Spleen (tissue), 11 donors: ENCODE results near the gene ICAM3. TPM values are rescaled to one million over a fixed set of nuclear protein-coding genes. Genes with fewer than 3 reads are reported as not detected.
A peak's percentile ranks its signal among the peaks of the same experiment; 100 is the strongest.

ENCODE experiments used
- DNase-seq: peaks from one replicate; pipeline ENCODE4 v3.0.0-alpha.2; 2020
- H3K27ac ChIP-seq, 8 donors: fragments of 200-600 bp; sonication (generic) in 7 of 8; 1 replicate in 4 of 8; 2 replicates in 4 of 8; pipeline versions ENCODE4 v1.5.0 to v1.8.0; 2016 to 2021; ENCODE audit warnings: inconsistent platforms in 4 of 8, mild to moderate bottlenecking in 4 of 8, moderate library complexity in 1 of 8
- H3K27me3 ChIP-seq, 7 donors: fragments of 200-600 bp; sonication (generic) in 6 of 7; replicated peaks in 1 of 7; 1 replicate in 4 of 7; 2 replicates in 3 of 7; pipeline versions ENCODE4 v1.5.0 to v1.8.0; 2016 to 2021; ENCODE audit warnings: inconsistent platforms in 3 of 7, mild to moderate bottlenecking in 1 of 7
- H3K36me3 ChIP-seq, 6 donors: fragments of 200-600 bp; sonication (generic) in 5 of 6; 1 replicate in 4 of 6; 2 replicates in 2 of 6; pipeline versions ENCODE4 v1.5.0 to v1.8.0; 2016 to 2021; ENCODE audit warnings: inconsistent platforms in 2 of 6
- H3K4me1 ChIP-seq, 6 donors: fragments of 200-600 bp; sonication (generic) in 5 of 6; 1 replicate in 3 of 6; 2 replicates in 3 of 6; pipeline versions ENCODE4 v1.5.0 to v1.8.0; 2016 to 2021; ENCODE audit warnings: inconsistent platforms in 3 of 6
- H3K4me3 ChIP-seq, 8 donors: fragments of 200-600 bp; sonication (generic) in 7 of 8; 1 replicate in 4 of 8; 2 replicates in 4 of 8; pipeline versions ENCODE4 v1.5.0 to v1.8.0; 2016 to 2021; ENCODE audit warnings: inconsistent platforms in 4 of 8, mild to moderate bottlenecking in 4 of 8, moderate library complexity in 2 of 8
- H3K9me3 ChIP-seq, 8 donors: fragments of 200-600 bp; sonication (generic) in 7 of 8; 1 replicate in 4 of 8; 2 replicates in 4 of 8; pipeline versions ENCODE4 v1.5.0 to v1.8.0; 2016 to 2021; ENCODE audit warnings: inconsistent platforms in 4 of 8
- CTCF ChIP-seq, 11 experiments: fragments of 200-600 bp in 7 of 11; fragments of 450-650 bp in 4 of 11; sonication (generic) in 4 of 11; IDR thresholded peaks in 8 of 11; conservative IDR thresholded peaks in 3 of 11; 1 replicate in 7 of 11; 2 replicates in 4 of 11; pipeline versions ENCODE4 v1.4.0 to v1.8.0; 2016 to 2021; ENCODE audit warnings: antibody characterized with exemption in 11 of 11, inconsistent platforms in 4 of 11, mild to moderate bottlenecking in 1 of 11
- POLR2A ChIP-seq, 3 donors: fragments of 450-650 bp; IDR thresholded peaks; one replicate each; pipeline ENCODE4 v1.5.1; 2017; ENCODE audit warnings: antibody characterized with exemption in 3 of 3, mild to moderate bottlenecking in 1 of 3
- POLR2AphosphoS5 ChIP-seq, 3 donors: sonication (generic); formaldehyde crosslinking; IDR thresholded peaks; one replicate each; pipeline ENCODE4 v1.5.1; 2017; ENCODE audit warnings: antibody characterized with exemption in 3 of 3
- WGBS, 5 donors: extraction: QIAGEN DNeasy Blood & Tissue Kit in 3 of 5; methylation state at CpG; one replicate each; pipeline versions ENCODE4 v1.1.5 to v1.1.7; 2013 to 2018; 5-methylcytosine and 5-hydroxymethylcytosine counted together
- intact Hi-C: fragments of 100-400 bp; cut with DNase I; formaldehyde crosslinking; loops from one replicate; pipeline ENCODE4 v1.15.0; 2023; ENCODE audit warnings: low total_unique reads
- polyA plus RNA-seq, 3 donors: library from polyadenylated mRNA; stranded (reverse); fragments of 200-250 nt; gene quantifications; one replicate each; pipeline ENCODE4 v1.2.1, GENCODE V29; 2013
- total RNA-seq, 7 donors: library from RNA; depleted of rRNA in 3 of 7; stranded (reverse); fragments of >200 nt in 3 of 7; fragmentation: NEBNext Ultra II Directional in 4 of 7; extraction: Animal tissue kit (Norgen Biotek cat#: 25700) in 4 of 7; gene quantifications; one replicate each; pipeline versions ENCODE4 v1.1.0 to v1.2.1, GENCODE V29; 2016 to 2021
- donor health status: healthy with polysubstance abuse.
- donor health status: DM: no; HTN: no; CAD: no; lungs with moderate emphysema.
- donor health status: DM: no; HTN: no; CAD: no.
- donor health status: Bipolar disorder and iron deficiency.
- donor health status: healthy.
- donor health status: DM: no; HTN: no; CAD: no.
- donor health status: DM: yes; HTN: yes; CAD: no.

The ICAM3 gene
- total and polyA plus RNA-seq, 10 donors, result 69.3 to 180 (median 111) TPM

GRCh38 chr19:10305139-10305806, 34.2 kb downstream of the ICAM3 start:
- no peak for TF ChIP-seq POLR2AphosphoS5 (IDR thresholded peaks at IDR 0.05)
- TF ChIP-seq CTCF (IDR thresholded peaks at IDR 0.05 in 8 of 11, conservative IDR thresholded peaks at IDR 0.05 in 3 of 11), result no peak
- no peak for TF ChIP-seq POLR2A (IDR thresholded peaks at IDR 0.05)
- peaks cover 0 to 20% (median 5%) of the 10 kb centered on the region in 6 donors for H3K4me1 ChIP-seq
- H3K36me3 ChIP-seq, result peaks cover 0 to 29% (median 3%) of the 10 kb centered on the region in 6 donors
- 45 to 55% (median 52%) methylated on average over 14 to 17 of the region's 17 CpGs for WGBS, 5 donors
- peaks cover 0 to 7% (median 0%) of the 10 kb centered on the region in 7 donors for H3K27me3 ChIP-seq
- H3K9me3 ChIP-seq, result no peaks in the 10 kb centered on the region
- H3K4me3 ChIP-seq, result no peak overlapping the region
- intact Hi-C loops, result no loop called here
- peak overlapping the region in 2 of 8 donors; percentile 34 to 64 for H3K27ac ChIP-seq
- no peak for DNase-seq

GRCh38 chr19:10299545-10300458, 39.6 kb downstream of the ICAM3 start:
- Histone ChIP-seq H3K9me3 (no peaks in the 10 kb centered on the region), H3K4me1 (peaks cover 11 to 36% (median 25%) of the 10 kb centered on the region in 6 donors), H3K27me3 (peaks cover 5 to 47% (median 22%) of the 10 kb centered on the region in 7 donors), H3K36me3 (peaks cover 0 to 9% (median 3%) of the 10 kb centered on the region in 6 donors), H3K27ac (peak overlapping the region in 2 of 8 donors; percentile 32 to 34), H3K4me3 (no peak overlapping the region)
- no peak for DNase-seq
- TF ChIP-seq CTCF (IDR thresholded peaks at IDR 0.05 in 8 of 11, conservative IDR thresholded peaks at IDR 0.05 in 3 of 11), result no peak
- TF ChIP-seq POLR2AphosphoS5 (IDR thresholded peaks at IDR 0.05), result peak; percentile 70 to 79 (median 73)
- no peak for TF ChIP-seq POLR2A (IDR thresholded peaks at IDR 0.05)
- WGBS, 5 donors, result 24 to 34% (median 29%) methylated on average over 14 of the region's 14 CpGs
- intact Hi-C loops, result no loop called here

- H3K27ac ChIP-seq, result peak overlapping the region in 3 of 8 donors; percentile 10 to 45 (median 45)
- peaks cover 28 to 72% (median 57%) of the 10 kb centered on the region in 6 donors for H3K4me1 ChIP-seq
- H3K9me3 ChIP-seq, result no peaks in the 10 kb centered on the region
- H3K36me3 ChIP-seq, result no peaks in the 10 kb centered on the region
- WGBS, 5 donors, result 5 to 21% (median 13%) methylated on average over 49 to 58 of the region's 58 CpGs
- DNase-seq, result no peak
- peaks cover 13 to 79% (median 60%) of the 10 kb centered on the region in 7 donors for H3K27me3 ChIP-seq
- TF ChIP-seq POLR2A (IDR thresholded peaks at IDR 0.05), result no peak
- no peak for TF ChIP-seq CTCF (IDR thresholded peaks at IDR 0.05 in 8 of 11, conservative IDR thresholded peaks at IDR 0.05 in 3 of 11)
- no peak for TF ChIP-seq POLR2AphosphoS5 (IDR thresholded peaks at IDR 0.05)
- peak overlapping the region; percentile 23 to 69 (median 35) for H3K4me3 ChIP-seq
- intact Hi-C loops, result no loop called here
Observed at GRCh38 chr19:10295847-10296591, 43.4 kb downstream of the ICAM3 start.
